PFSK-1 (cell line): ENCODE measurements around the gene YWHAQ.

ENCODE experiments used
- FOXP2 ChIP-seq: optimal IDR thresholded peaks from 2 replicates; pipeline ENCODE3; 2011; ENCODE audit warnings: borderline replicate concordance, control low read depth, inconsistent platforms; ENCODE audit not compliant: insufficient read depth; ENCODE audit errors: extremely low read length, extremely low read depth
- POLR2AphosphoS5 ChIP-seq: IDR thresholded peaks from 2 replicates; pipeline ENCODE4 v1.6.1; 2012; ENCODE audit warnings: low read depth, mild to moderate bottlenecking, control low read depth, low read length, moderate library complexity
- SIN3A ChIP-seq: IDR thresholded peaks from 2 replicates; pipeline ENCODE4 v1.6.1; 2012; ENCODE audit warnings: mild to moderate bottlenecking, low read length, moderate library complexity, borderline replicate concordance; ENCODE audit not compliant: insufficient read depth
- TAF1 ChIP-seq: IDR thresholded peaks from 2 replicates; pipeline ENCODE4 v1.6.1; 2012; ENCODE audit warnings: low read length, control low read depth, borderline replicate concordance; ENCODE audit not compliant: insufficient read depth
- TF ChIP-seq, protein P1 (sequence below), 2 experiments: IDR thresholded peaks; 2 replicates each; pipeline versions ENCODE4 v1.6.1 to v1.8.0; 2011 to 2012; ENCODE audit warnings: low read depth in 2 of 2, low read length in 2 of 2, control low read depth in 1 of 2, inconsistent platforms in 1 of 2, mild to moderate bottlenecking in 1 of 2, moderate library complexity in 1 of 2; ENCODE audit not compliant: insufficient read depth in 1 of 2

Gene YWHAQ

DNA sequence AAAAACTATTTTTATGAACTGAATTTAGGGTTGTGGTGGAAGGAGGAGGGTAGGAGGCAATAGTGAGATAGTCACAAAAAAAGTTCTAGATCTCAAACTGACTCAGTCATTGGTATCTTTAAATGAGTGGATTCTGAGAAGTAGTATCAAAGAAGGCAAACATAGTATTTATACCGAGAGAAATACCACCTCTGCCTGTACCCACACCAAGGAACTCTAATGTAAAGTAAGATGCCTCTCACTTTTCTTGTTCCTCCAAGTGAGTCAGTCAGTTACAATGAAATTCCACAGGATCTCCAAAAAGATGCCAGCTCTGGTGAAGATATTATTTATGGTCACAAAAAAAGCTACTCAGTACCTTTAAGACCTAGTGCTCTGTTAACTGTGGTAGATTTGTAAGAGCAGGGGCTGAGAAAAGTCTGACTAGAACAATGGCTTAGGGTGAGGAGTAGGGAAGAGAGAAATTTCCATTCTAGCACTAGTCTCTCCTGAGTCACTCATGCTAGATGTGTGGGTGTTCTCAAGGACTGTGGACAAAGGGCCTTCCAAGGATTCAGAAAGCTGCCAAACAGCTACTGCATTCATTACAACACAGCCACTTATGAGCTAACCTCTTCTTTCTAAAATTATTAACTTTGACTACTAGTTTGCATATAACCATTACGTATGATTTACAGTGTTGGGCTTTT, 36.3 kb downstream of the YWHAQ start:
- no peak for TF ChIP-seq FOXP2
- no peak for TF ChIP-seq POLR2AphosphoS5
- TF ChIP-seq, protein P1, sequence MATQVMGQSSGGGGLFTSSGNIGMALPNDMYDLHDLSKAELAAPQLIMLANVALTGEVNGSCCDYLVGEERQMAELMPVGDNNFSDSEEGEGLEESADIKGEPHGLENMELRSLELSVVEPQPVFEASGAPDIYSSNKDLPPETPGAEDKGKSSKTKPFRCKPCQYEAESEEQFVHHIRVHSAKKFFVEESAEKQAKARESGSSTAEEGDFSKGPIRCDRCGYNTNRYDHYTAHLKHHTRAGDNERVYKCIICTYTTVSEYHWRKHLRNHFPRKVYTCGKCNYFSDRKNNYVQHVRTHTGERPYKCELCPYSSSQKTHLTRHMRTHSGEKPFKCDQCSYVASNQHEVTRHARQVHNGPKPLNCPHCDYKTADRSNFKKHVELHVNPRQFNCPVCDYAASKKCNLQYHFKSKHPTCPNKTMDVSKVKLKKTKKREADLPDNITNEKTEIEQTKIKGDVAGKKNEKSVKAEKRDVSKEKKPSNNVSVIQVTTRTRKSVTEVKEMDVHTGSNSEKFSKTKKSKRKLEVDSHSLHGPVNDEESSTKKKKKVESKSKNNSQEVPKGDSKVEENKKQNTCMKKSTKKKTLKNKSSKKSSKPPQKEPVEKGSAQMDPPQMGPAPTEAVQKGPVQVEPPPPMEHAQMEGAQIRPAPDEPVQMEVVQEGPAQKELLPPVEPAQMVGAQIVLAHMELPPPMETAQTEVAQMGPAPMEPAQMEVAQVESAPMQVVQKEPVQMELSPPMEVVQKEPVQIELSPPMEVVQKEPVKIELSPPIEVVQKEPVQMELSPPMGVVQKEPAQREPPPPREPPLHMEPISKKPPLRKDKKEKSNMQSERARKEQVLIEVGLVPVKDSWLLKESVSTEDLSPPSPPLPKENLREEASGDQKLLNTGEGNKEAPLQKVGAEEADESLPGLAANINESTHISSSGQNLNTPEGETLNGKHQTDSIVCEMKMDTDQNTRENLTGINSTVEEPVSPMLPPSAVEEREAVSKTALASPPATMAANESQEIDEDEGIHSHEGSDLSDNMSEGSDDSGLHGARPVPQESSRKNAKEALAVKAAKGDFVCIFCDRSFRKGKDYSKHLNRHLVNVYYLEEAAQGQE (IDR thresholded peaks at IDR 0.05; ENCODE audit: insufficient read depth in 1 of 2, low read depth in 2 of 2, low read length in 2 of 2) = no peak
- no peak for TF ChIP-seq SIN3A
- no peak for TF ChIP-seq TAF1

DNA sequence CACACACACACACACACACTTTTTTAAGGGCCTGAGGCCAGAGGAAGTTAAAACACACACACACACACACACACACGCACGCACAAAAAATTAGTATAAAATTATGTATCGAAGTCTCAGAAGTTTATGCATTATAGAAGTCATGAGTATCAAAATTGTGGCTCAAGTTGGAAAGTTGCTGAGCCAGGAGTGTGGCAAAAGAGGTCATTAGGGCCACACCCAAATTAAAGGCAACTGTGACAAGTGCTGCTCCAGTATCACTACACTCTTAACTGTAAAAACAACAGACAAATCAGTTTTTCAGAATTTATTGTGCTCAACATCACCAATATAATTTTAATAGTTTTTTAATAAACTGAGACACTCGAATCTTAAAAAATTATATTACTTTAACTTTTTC, 36.9 kb downstream of the YWHAQ start:
- TF ChIP-seq FOXP2 = no peak
- TF ChIP-seq POLR2AphosphoS5 = no peak

DNA sequence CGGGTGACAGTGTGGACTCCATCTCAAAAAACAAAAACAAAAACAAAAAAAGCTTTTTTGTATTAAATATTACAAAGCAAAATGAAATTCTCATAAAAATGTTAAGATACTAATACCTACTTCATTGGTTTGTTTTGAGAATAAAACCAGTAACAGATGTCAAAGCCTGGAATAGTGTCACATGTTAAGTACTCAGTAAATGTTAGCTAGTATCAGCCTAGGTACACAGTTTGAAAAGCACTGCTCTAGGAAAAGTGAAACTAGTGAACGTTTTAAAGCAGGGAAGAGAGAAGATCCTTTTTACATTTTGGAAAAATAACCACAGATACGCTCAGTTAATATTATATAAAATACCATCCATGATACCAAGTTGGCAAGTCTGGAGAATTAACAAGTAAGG, 38.1 kb downstream of the YWHAQ start:
- TF ChIP-seq, protein P1 (IDR thresholded peaks at IDR 0.05; ENCODE audit: insufficient read depth in 1 of 2, low read depth in 2 of 2, low read length in 2 of 2) = no peak
- TF ChIP-seq FOXP2 (no peak), SIN3A (no peak)

DNA sequence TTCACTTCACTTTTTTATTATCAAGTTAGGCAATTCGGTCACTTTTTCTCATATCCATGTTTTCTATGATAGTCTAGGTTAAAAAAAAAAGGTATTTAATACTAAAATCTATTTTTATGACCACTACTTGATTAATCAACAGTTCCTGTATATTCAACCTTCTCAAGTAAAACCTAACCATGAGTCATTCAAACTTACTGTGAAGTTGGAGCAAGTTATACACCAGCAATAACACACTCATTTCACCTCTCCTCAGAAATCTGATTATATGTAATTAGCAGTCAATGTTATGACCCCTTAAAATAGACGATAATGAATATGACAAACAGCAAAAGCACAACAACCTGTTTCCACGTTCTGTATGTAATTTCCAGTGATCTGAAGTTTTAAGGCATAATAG, 40.2 kb downstream of the YWHAQ start:
- TF ChIP-seq, protein P1 (IDR thresholded peaks at IDR 0.05; ENCODE audit: insufficient read depth in 1 of 2, low read depth in 2 of 2, low read length in 2 of 2) = no peak
- no peak for TF ChIP-seq FOXP2
- no peak for TF ChIP-seq SIN3A
- TF ChIP-seq POLR2AphosphoS5 = no peak
- no peak for TF ChIP-seq TAF1

DNA sequence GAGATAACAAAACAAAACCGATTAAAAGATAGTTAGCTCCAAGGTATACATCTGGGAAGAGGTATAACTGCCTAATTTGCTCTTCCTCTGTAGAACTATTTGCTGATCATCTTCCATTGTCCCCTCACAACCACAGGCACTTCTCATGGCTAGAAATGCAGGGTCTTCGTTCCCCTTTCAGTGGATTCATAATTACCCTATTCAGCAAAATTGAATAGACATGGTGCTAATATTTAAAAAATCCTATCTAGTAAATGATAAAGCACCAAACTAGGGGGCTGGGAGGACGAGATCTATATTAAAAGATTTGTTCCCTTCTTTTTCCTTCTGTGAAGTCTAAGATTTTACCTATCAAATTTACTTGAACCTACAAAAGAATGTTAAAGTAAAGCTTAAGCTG, 44.3 kb downstream of the YWHAQ start:
- TF ChIP-seq POLR2AphosphoS5 (no peak), FOXP2 (no peak), SIN3A (no peak)
- TF ChIP-seq, protein P1 (IDR thresholded peaks at IDR 0.05; ENCODE audit: insufficient read depth in 1 of 2, low read depth in 2 of 2, low read length in 2 of 2) = no peak
